GM19240 (cell line): ENCODE data around the gene DCP1A.
"Not testable (repeated sequence)": the region's sequence is repeated elsewhere in the genome, so short reads cannot be mapped to it uniquely, and the experiment has no call there.

Experiments used
- DNase-seq: peaks from one replicate; pipeline ENCODE4 v3.0.0; 2011; ENCODE audit warnings: low spot score; ENCODE audit not compliant: insufficient read length

The DCP1A gene

GRCh38 chr3:53269193-53269592 lies 78.2 kb downstream of the DCP1A start:
- not testable (repeated sequence) for DNase-seq

- no peak for DNase-seq
These were observed 79.6 kb downstream of the DCP1A start for GRCh38 chr3:53267766-53268165.

- DNase-seq: no peak
These were observed 82.6 kb downstream of the DCP1A start for GRCh38 chr3:53264718-53265117.

GRCh38 chr3:53263907-53264306 lies 83.4 kb downstream of the DCP1A start:
- no peak for DNase-seq

- DNase-seq: no peak
These were observed 85.6 kb downstream of the DCP1A start for GRCh38 chr3:53261712-53262111.

GRCh38 chr3:53260286-53260785 lies 87.0 kb downstream of the DCP1A start:
- no peak for DNase-seq

- DNase-seq: no peak
These were observed 87.7 kb downstream of the DCP1A start for GRCh38 chr3:53259427-53260259.

- DNase-seq: no peak
These were observed 88.5 kb downstream of the DCP1A start for GRCh38 chr3:53258600-53259426.

- DNase-seq: no peak
These were observed 89.9 kb downstream of the DCP1A start for GRCh38 chr3:53257465-53257864.

GRCh38 chr3:53256704-53257055 lies 90.7 kb downstream of the DCP1A start:
- DNase-seq: no peak

GRCh38 chr3:53255775-53256703 lies 91.3 kb downstream of the DCP1A start, which contains the start of gene TKT:
Gene TKT, minus strand, starts transcription at chr3:53256022. Its CDS starts 80 bp downstream, at chr3:53255942.
- DNase-seq: peak; percentile 82

GRCh38 chr3:53255423-53255774 lies 91.9 kb downstream of the DCP1A start:
- DNase-seq: no peak

GRCh38 chr3:53254509-53255422 lies 92.6 kb downstream of the DCP1A start:
- DNase-seq: peak; percentile 72

GRCh38 chr3:53253707-53254508 lies 93.4 kb downstream of the DCP1A start:
- DNase-seq: no peak

- DNase-seq: not testable (repeated sequence)
These were observed 94.4 kb downstream of the DCP1A start for GRCh38 chr3:53252947-53253322.

GRCh38 chr3:53252096-53252946 lies 95.0 kb downstream of the DCP1A start:
- DNase-seq: no peak

GRCh38 chr3:53250881-53251605 lies 96.3 kb downstream of the DCP1A start:
- no peak for DNase-seq

- no peak for DNase-seq
These were observed 96.9 kb downstream of the DCP1A start for GRCh38 chr3:53250453-53250852.
